Uterus (tissue), 2 donors: ENCODE results near the gene SEPTIN6.

Experiments used
- POLR2A ChIP-seq, 2 donors: fragments of 450-650 bp; IDR thresholded peaks; one replicate each; pipeline ENCODE4 v1.6.1; 2016; ENCODE audit warnings: antibody characterized with exemption in 2 of 2, mild to moderate bottlenecking in 1 of 2, moderate library complexity in 1 of 2
- TF ChIP-seq, protein P1 (sequence below), 4 experiments: fragments of 200-600 bp in 2 of 4; fragments of 450-650 bp in 2 of 4; sonication (generic) in 2 of 4; IDR thresholded peaks; one replicate each; pipeline ENCODE4 v1.5.1; 2016 to 2019; ENCODE audit warnings: antibody characterized with exemption in 4 of 4, mild to moderate bottlenecking in 2 of 4, moderate library complexity in 1 of 4

DNA sequence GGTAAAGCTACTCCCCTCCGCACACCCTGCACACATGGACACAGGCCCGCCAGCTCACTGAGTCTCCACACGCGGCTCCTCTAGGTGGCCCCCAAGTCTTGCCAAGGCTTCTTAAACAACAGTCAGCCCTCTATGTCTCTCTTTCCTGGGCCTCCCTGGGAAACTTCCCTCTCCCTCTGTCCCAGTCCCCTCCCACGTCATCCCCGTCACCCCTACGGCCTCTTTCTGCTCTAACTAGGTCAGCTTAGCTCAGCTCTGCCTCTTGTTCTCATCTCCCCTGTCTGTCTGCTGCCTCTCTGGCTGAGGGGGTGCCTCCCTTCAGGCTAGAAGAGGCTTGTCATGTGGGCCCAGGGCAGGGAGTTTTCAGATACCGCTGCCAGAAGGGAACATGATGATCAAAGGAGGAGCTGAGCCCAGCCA, 38.8 kb downstream of the SEPTIN6 start:
- TF ChIP-seq, protein P1, sequence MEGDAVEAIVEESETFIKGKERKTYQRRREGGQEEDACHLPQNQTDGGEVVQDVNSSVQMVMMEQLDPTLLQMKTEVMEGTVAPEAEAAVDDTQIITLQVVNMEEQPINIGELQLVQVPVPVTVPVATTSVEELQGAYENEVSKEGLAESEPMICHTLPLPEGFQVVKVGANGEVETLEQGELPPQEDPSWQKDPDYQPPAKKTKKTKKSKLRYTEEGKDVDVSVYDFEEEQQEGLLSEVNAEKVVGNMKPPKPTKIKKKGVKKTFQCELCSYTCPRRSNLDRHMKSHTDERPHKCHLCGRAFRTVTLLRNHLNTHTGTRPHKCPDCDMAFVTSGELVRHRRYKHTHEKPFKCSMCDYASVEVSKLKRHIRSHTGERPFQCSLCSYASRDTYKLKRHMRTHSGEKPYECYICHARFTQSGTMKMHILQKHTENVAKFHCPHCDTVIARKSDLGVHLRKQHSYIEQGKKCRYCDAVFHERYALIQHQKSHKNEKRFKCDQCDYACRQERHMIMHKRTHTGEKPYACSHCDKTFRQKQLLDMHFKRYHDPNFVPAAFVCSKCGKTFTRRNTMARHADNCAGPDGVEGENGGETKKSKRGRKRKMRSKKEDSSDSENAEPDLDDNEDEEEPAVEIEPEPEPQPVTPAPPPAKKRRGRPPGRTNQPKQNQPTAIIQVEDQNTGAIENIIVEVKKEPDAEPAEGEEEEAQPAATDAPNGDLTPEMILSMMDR (IDR thresholded peaks at IDR 0.05) = peak in 2 of 4 experiments; percentile 23 to 31
- no peak for TF ChIP-seq POLR2A (IDR thresholded peaks at IDR 0.05)
